Erythroblast (primary cell): ENCODE measurements around the gene AMER2.

Experiments used
- GATA1 ChIP-seq: IDR thresholded peaks from 2 replicates; pipeline ENCODE4 v1.6.1; 2011; ENCODE audit warnings: low read depth, mild to moderate bottlenecking, control low read depth, low read length, moderate library complexity
- POLR2A ChIP-seq: IDR thresholded peaks from 2 replicates; pipeline ENCODE4 v1.6.1; 2011; ENCODE audit warnings: mild to moderate bottlenecking, low read length

GRCh38 chr13:25181597-25181996 lies 9.5 kb upstream of the AMER2 start:
- TF ChIP-seq POLR2A, result no peak
- TF ChIP-seq GATA1, result no peak
